Hepatocyte (in vitro differentiated cells): Measurements from ENCODE around the gene FOXO1.

Source experiments
- CTCF ChIP-seq: fragments of 200-600 bp; sonication (generic); IDR thresholded peaks from 2 replicates; pipeline ENCODE4 v1.5.1; 2016; ENCODE audit warnings: antibody characterized with exemption, mild to moderate bottlenecking; ENCODE audit not compliant: poor library complexity
- EZH2 ChIP-seq: fragments of 200-600 bp; sonication (generic); IDR thresholded peaks from 2 replicates; pipeline ENCODE4 v1.6.1; 2016; ENCODE audit warnings: antibody characterized with exemption, mild to moderate bottlenecking, borderline replicate concordance
- EZH2phosphoT487 ChIP-seq: fragments of 200-600 bp; sonication (generic); IDR thresholded peaks from one replicate; pipeline ENCODE4 v1.6.1; 2018; ENCODE audit warnings: antibody characterized with exemption, mild to moderate bottlenecking, low read depth, moderate library complexity; ENCODE audit not compliant: unreplicated experiment, severe bottlenecking

- TF ChIP-seq CTCF (no peak), EZH2phosphoT487 (no peak), EZH2 (no peak)
These were observed 31.3 kb upstream of the FOXO1 start for GRCh38 chr13:40697711-40698110.
